T-helper 2 cell treated with Interferon-gamma antibody and Interleukin-4, amounts not matched to agents 5 μg/mL and 100 μg/mL, for 36 hours (primary cell): Measurements from ENCODE around the gene KIAA2012.
A peak's percentile ranks its signal among the peaks of the same experiment; 100 is the strongest.

ENCODE experiments used
- DNase-seq: peaks from one replicate; pipeline ENCODE4 v3.0.0; 2021; ENCODE audit warnings: low spot score
- H3K27ac Mint-ChIP-seq: one replicate; pipeline ENCODE4 v1.8.0; 2021; ENCODE audit warnings: mild to moderate bottlenecking, mixed read lengths
- H3K27me3 Mint-ChIP-seq: one replicate; pipeline ENCODE4 v1.8.0; 2021; ENCODE audit warnings: low read depth, mixed read lengths
- H3K36me3 Mint-ChIP-seq: one replicate; pipeline ENCODE4 v1.8.0; 2021; ENCODE audit warnings: low read depth, mixed read lengths
- H3K4me1 Mint-ChIP-seq: one replicate; pipeline ENCODE4 v1.8.0; 2021; ENCODE audit warnings: low read depth, mixed read lengths
- H3K4me3 Mint-ChIP-seq: one replicate; pipeline ENCODE4 v1.8.0; 2022; ENCODE audit warnings: mild to moderate bottlenecking, moderate library complexity, mixed read lengths
- H3K9me3 Mint-ChIP-seq: one replicate; pipeline ENCODE4 v1.8.0; 2021; ENCODE audit warnings: mixed read lengths

Gene KIAA2012

GRCh38 chr2:202072737-202073401, at the start of gene KIAA2012:
Gene KIAA2012 (plus strand): TSS chr2:202073255. CDS start chr2:202073628, 373 bp downstream.
- no peak within 1 kb of the TSS for H3K27ac Mint-ChIP-seq
- no peaks in the 10 kb centered on the region for H3K36me3 Mint-ChIP-seq
- peaks cover 7% of the 10 kb centered on the region for H3K27me3 Mint-ChIP-seq
- no peak within 1 kb of the TSS for H3K4me3 Mint-ChIP-seq
- no peaks in the 10 kb centered on the region for H3K4me1 Mint-ChIP-seq
- no peaks in the 10 kb centered on the region for H3K9me3 Mint-ChIP-seq
- no peak for DNase-seq

DNA sequence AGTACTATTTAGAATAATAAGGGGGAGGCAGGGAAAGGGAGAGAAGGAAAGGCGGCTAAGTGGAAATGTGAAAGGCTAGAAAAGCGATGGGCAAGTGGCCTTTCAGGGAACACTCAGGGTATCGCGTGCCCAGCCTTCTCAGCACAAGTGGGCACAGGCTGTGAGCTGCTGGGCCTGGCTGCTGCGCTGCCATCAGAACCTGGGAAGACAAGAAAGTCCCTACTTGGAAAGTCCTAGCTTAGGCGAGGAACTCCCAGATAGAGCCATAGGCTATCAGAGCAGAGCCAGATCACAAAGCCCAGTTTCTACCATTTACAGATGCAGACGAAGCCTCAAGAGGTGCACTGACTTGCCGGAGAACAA, 49.2 kb upstream of the KIAA2012 start:
- peaks cover 12% of the 10 kb centered on the region for H3K27me3 Mint-ChIP-seq

GRCh38 chr2:202024871-202025270, 48.2 kb upstream of the KIAA2012 start:
- Mint-ChIP-seq H3K27me3 (peaks cover 18% of the 10 kb centered on the region), H3K4me1 (no peaks in the 10 kb centered on the region), H3K27ac (no peak overlapping the region), H3K9me3 (no peaks in the 10 kb centered on the region), H3K4me3 (no peak overlapping the region), H3K36me3 (no peaks in the 10 kb centered on the region)
- DNase-seq, result no peak

More for the DNA sequence above, 49.2 kb upstream of the KIAA2012 start:
- Mint-ChIP-seq H3K4me3 (no peak overlapping the region), H3K36me3 (no peaks in the 10 kb centered on the region), H3K9me3 (no peaks in the 10 kb centered on the region), H3K4me1 (no peaks in the 10 kb centered on the region), H3K27ac (no peak overlapping the region)
- DNase-seq, result no peak

DNA sequence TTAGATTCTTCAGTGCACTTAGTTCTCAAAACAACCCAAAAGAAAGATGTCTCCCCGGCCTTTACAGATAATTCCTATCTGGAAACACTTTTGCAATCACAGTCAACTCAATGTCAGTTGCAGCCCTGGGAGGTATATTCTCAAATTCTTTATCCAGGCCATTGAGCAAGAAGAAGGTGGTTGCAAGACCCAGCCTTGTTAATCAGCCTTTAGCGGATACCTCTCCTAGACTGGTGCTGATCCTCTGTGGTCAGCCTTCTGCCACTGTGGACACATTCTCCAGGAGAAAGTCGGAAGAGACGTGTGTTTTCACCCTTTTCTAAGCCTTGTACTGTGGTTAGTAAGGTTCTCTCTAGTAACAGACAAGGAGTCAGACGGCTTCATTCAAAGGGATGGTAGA, 47.2 kb upstream of the KIAA2012 start:
- no peaks in the 10 kb centered on the region for H3K36me3 Mint-ChIP-seq
- no peaks in the 10 kb centered on the region for H3K4me1 Mint-ChIP-seq
- H3K9me3 Mint-ChIP-seq, result no peaks in the 10 kb centered on the region
- no peak for DNase-seq
- no peak overlapping the region for H3K4me3 Mint-ChIP-seq
- H3K27ac Mint-ChIP-seq, result no peak overlapping the region
- H3K27me3 Mint-ChIP-seq, result peaks cover 26% of the 10 kb centered on the region

DNA sequence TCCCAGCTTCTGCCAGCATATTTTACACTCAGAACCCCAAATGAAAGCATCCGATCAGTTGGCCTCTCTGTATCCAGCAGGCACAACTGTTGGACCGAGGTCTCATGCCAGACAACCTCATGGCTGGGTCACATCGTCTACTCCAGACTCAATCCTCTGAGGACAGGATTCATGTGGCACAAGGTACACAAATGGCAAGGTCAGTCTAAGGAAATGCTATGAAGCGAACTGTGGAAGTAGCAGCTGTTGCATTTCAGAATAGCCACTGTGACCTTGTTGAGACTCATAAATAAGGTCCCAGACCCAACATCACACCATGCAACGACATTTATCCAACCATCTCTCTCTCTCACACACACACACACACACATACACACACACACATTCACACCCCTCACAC, 46.5 kb upstream of the KIAA2012 start:
- H3K4me1 Mint-ChIP-seq, result no peaks in the 10 kb centered on the region
- no peak for DNase-seq
- H3K27ac Mint-ChIP-seq, result no peak overlapping the region
- peaks cover 33% of the 10 kb centered on the region for H3K27me3 Mint-ChIP-seq
- H3K9me3 Mint-ChIP-seq, result no peaks in the 10 kb centered on the region
- no peaks in the 10 kb centered on the region for H3K36me3 Mint-ChIP-seq
- H3K4me3 Mint-ChIP-seq, result no peak overlapping the region

GRCh38 chr2:202030691-202031090, 42.4 kb upstream of the KIAA2012 start:
- DNase-seq, result no peak
- H3K27me3 Mint-ChIP-seq, result peaks cover 46% of the 10 kb centered on the region
- H3K27ac Mint-ChIP-seq, result no peak overlapping the region
- peaks cover 11% of the 10 kb centered on the region for H3K4me1 Mint-ChIP-seq
- H3K9me3 Mint-ChIP-seq, result no peaks in the 10 kb centered on the region
- H3K36me3 Mint-ChIP-seq, result no peaks in the 10 kb centered on the region
- no peak overlapping the region for H3K4me3 Mint-ChIP-seq

DNA sequence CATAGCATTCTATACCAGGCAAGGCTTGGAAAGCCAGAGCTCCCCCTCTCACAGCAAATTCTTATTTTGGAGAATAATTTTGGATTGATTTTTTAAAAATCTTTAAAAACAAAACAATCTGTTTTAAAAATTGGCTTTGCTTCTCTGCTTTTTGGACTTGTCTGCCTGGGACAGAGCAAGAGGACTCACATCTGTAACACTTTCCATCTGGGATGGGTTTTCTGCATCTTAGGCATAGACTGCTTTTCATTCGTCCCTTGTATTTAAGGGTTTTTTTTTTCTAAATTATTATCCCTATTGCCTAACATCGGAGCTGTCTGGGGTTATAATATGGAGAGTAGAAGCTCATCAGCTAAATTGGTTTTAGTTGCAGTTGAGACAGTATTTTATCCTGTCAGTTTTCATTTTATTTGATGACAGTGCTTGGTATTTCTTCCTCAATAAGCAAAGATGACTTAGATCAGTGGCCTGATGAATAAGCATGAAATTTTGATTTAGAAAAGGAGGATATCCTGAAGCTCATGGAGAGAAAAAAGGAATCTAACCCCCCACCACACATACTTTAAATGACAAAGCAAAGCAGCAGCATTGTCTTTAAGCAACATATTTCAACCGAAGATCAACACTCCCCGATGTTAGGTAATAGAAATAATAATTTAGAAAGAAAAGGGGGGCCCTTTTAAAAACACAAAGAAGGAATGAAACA, 41.7 kb upstream of the KIAA2012 start:
- H3K36me3 Mint-ChIP-seq, result no peaks in the 10 kb centered on the region

DNA sequence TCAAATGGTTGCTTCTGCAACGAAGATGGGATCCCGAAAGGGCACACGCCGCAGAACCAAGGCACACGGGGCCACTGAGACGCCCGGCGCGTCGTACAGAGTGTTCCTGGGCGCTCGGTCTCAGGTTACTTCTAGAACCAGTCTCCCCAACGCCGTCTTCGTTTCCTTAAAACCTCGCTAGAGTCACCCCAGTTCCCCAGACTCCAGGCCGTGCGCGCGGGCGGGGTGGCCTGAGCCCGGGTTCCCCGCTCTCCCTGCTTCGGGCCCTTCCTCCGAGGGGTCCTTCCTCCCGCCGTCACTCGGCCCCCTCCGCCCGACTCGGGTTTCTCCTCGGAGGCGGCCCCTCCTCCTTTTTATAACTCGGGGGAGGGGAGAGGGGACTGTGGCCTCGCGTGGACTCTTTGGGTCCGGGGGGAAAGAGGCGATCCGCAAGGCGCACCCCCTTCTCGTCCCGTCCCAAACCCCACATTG, 40.2 kb upstream of the KIAA2012 start:
- Mint-ChIP-seq H3K9me3 (no peaks in the 10 kb centered on the region), H3K27me3 (peaks cover 41% of the 10 kb centered on the region), H3K36me3 (no peaks in the 10 kb centered on the region), H3K4me1 (peaks cover 11% of the 10 kb centered on the region), H3K27ac (no peak overlapping the region), H3K4me3 (peak overlapping the region; percentile 87)
- DNase-seq, result peak; percentile 32

More for the DNA sequence above, 41.7 kb upstream of the KIAA2012 start:
- H3K4me1 Mint-ChIP-seq, result peaks cover 11% of the 10 kb centered on the region
- DNase-seq, result no peak
- H3K9me3 Mint-ChIP-seq, result no peaks in the 10 kb centered on the region
- no peak overlapping the region for H3K27ac Mint-ChIP-seq
- peaks cover 41% of the 10 kb centered on the region for H3K27me3 Mint-ChIP-seq
- peak overlapping the region; percentile 10 for H3K4me3 Mint-ChIP-seq

DNA sequence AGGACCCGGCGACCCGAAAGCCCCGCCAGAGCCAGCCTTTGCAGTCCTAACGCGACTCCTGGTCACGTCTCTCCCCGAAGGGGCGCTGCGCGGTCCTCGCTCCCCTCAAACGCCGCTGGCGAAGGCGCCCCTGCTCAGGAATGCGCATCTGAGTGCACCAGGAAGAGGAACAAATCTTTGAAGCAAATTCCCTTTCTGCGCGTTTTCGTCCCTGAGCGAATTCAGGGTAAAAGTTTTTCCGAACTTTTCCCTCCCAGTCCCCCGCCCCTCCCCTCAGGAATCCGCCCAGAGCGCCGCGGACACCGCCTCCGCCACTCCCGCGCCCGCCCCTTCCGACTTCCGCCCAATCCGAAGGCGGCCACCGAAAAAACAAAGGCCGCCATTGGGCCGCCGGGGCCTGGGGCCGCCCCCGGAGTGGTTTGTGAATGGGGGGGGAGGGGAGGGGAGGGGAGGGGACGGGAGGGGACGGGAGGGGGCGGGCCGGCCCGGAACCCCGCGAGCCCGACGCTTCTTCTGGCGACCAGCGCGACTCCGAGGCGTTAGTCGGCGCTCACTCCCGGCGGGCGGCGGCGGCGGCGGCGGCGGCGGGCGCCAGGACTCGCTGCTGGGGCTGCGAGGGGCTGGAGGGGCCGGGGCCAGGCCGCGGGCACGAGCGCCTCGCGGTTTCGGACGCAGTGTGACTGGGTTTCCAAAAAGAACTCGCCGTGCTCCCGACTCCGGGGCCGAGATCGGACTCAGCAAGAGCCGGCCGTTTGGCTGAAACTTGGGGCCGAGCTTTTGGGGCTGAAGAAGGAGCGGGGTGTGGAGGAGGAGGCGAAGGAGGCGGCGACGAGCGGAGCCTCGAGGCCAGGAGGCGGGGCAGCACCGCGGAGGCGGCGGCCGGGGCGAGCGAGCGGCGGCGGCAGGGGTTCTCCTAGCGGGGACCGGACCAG, 39.5 kb upstream of the KIAA2012 start, which contains the start of gene FZD7:
Gene FZD7 (plus strand): TSS at position 539 of the 932 bp plus-strand sequence. CDS start 793 bp downstream, outside the sequence.
- H3K27me3 Mint-ChIP-seq, result peaks cover 47% of the 10 kb centered on the region
- peaks cover 11% of the 10 kb centered on the region for H3K4me1 Mint-ChIP-seq
- DNase-seq, result peak; percentile 85
- no peaks in the 10 kb centered on the region for H3K9me3 Mint-ChIP-seq
- peak within 1 kb of the TSS; percentile 87 for H3K4me3 Mint-ChIP-seq
- no peaks in the 10 kb centered on the region for H3K36me3 Mint-ChIP-seq
- H3K27ac Mint-ChIP-seq, result no peak within 1 kb of the TSS

GRCh38 chr2:202034249-202035088, 38.6 kb upstream of the KIAA2012 start:
- Mint-ChIP-seq H3K36me3 (no peaks in the 10 kb centered on the region), H3K4me1 (peaks cover 11% of the 10 kb centered on the region), H3K9me3 (no peaks in the 10 kb centered on the region), H3K27ac (no peak overlapping the region), H3K4me3 (peak overlapping the region; percentile 86), H3K27me3 (peaks cover 50% of the 10 kb centered on the region)
- DNase-seq, result peak; percentile 21

- Mint-ChIP-seq H3K36me3 (no peaks in the 10 kb centered on the region), H3K4me3 (peak overlapping the region; percentile 86), H3K4me1 (peaks cover 11% of the 10 kb centered on the region), H3K27me3 (peaks cover 50% of the 10 kb centered on the region), H3K9me3 (no peaks in the 10 kb centered on the region), H3K27ac (no peak overlapping the region)
- no peak for DNase-seq
Observed at GRCh38 chr2:202035089-202035940, 37.7 kb upstream of the KIAA2012 start.

- Mint-ChIP-seq H3K27ac (no peak overlapping the region), H3K36me3 (no peaks in the 10 kb centered on the region), H3K4me1 (peaks cover 11% of the 10 kb centered on the region), H3K4me3 (no peak overlapping the region), H3K27me3 (peaks cover 50% of the 10 kb centered on the region), H3K9me3 (no peaks in the 10 kb centered on the region)
- DNase-seq, result no peak
Observed at GRCh38 chr2:202035941-202036372, 37.1 kb upstream of the KIAA2012 start.
